Left lung (tissue), 10 donors: ENCODE measurements around the gene SCAMP5. TPM values are rescaled to one million over a fixed set of nuclear protein-coding genes. Genes with fewer than 3 reads are reported as not detected.

Source experiments
- ATAC-seq: fragments of 200-7000 bp; cut with Tn5 transposase; one replicate; pipeline ENCODE4 v1.9.1; 2020; ENCODE audit warnings: moderate library complexity
- DNase-seq, 4 donors: peaks; one replicate each; pipeline ENCODE4 v3.0.0-alpha.2; 2013 to 2020
- H3K27ac ChIP-seq, 2 donors: fragments of 200-600 bp; sonication (generic) in 1 of 2; one replicate each; pipeline versions ENCODE4 v1.5.0 to v1.8.0; 2020 to 2021
- H3K27me3 ChIP-seq, 2 donors: fragments of 200-600 bp; sonication (generic) in 1 of 2; one replicate each; pipeline versions ENCODE4 v1.5.0 to v1.8.0; 2020 to 2021
- H3K36me3 ChIP-seq, 2 donors: fragments of 200-600 bp; sonication (generic) in 1 of 2; one replicate each; pipeline versions ENCODE4 v1.5.0 to v1.8.0; 2020 to 2021
- H3K4me1 ChIP-seq, 2 donors: fragments of 200-600 bp; one replicate each; pipeline ENCODE4 v1.8.0; 2021
- H3K4me3 ChIP-seq, 2 donors: fragments of 200-600 bp; sonication (generic) in 1 of 2; one replicate each; pipeline versions ENCODE4 v1.5.0 to v1.8.0; 2020 to 2021; ENCODE audit warnings: mild to moderate bottlenecking in 1 of 2
- H3K9me3 ChIP-seq, 2 donors: fragments of 200-600 bp; sonication (generic) in 1 of 2; one replicate each; pipeline versions ENCODE4 v1.5.0 to v1.8.0; 2020 to 2021
- intact Hi-C, 2 donors: fragments of 100-400 bp; cut with DNase I; formaldehyde crosslinking; loops; one replicate each; pipeline versions ENCODE4 v1.11.2 to v1.14.2; 2022
- polyA plus RNA-seq, 6 donors: library from polyadenylated mRNA; unstranded; fragments of 120-200 nt; gene quantifications; one replicate each; pipeline ENCODE4 v1.2.1, GENCODE V29; 2013; ENCODE audit not compliant: insufficient read length in 6 of 6
- total RNA-seq, 2 donors: library from RNA; stranded (reverse); fragmentation: NEBNext Ultra II Directional; extraction: Animal tissue kit (Norgen Biotek cat#: 25700); gene quantifications; one replicate each; pipeline ENCODE4 v1.2.1, GENCODE V29; 2021
- TF ChIP-seq, protein P1 (sequence below), 2 donors: fragments of 200-600 bp; sonication (generic) in 1 of 2; IDR thresholded peaks; one replicate each; pipeline versions ENCODE4 v1.5.0 to v1.8.0; 2021; ENCODE audit warnings: antibody characterized with exemption in 2 of 2
- donor health status: DM: no; HTN: yes; CAD: no.
- donor health status: DM: no; HTN: no; CAD: no.

Gene SCAMP5
- total and polyA plus RNA-seq, 8 donors: 1.9 to 31.3 (median 13.8) TPM

DNA sequence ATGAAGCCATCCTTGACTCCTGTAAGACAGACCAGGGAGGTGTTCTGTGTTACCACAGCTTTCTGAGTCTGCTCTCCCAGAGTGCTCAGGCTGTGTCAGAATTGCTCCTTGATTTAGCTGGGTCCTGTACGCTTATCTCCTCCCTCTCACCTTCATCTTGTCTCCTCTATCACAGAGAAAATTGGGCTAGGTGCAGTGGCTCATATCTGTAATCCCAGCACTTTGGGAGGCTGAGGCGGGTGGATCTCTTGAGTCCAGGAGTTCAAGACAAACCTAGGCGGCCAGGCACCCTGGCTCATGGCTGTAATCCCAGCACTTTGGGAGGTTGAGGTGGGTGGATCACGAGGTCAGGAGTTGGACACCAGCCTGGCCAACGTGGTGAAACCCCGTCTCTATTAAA, 5.9 kb downstream of the SCAMP5 start:
- no peaks in the 10 kb centered on the region for H3K9me3 ChIP-seq
- ATAC-seq (no peak), DNase-seq (no peak)
- H3K4me3 ChIP-seq: no peak overlapping the region
- no peaks in the 10 kb centered on the region for H3K4me1 ChIP-seq
- no peak overlapping the region for H3K27ac ChIP-seq
- TF ChIP-seq, protein P1, sequence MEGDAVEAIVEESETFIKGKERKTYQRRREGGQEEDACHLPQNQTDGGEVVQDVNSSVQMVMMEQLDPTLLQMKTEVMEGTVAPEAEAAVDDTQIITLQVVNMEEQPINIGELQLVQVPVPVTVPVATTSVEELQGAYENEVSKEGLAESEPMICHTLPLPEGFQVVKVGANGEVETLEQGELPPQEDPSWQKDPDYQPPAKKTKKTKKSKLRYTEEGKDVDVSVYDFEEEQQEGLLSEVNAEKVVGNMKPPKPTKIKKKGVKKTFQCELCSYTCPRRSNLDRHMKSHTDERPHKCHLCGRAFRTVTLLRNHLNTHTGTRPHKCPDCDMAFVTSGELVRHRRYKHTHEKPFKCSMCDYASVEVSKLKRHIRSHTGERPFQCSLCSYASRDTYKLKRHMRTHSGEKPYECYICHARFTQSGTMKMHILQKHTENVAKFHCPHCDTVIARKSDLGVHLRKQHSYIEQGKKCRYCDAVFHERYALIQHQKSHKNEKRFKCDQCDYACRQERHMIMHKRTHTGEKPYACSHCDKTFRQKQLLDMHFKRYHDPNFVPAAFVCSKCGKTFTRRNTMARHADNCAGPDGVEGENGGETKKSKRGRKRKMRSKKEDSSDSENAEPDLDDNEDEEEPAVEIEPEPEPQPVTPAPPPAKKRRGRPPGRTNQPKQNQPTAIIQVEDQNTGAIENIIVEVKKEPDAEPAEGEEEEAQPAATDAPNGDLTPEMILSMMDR (IDR thresholded peaks at IDR 0.05): no peak
- no peaks in the 10 kb centered on the region for H3K36me3 ChIP-seq
- peaks cover 0 to 21% of the 10 kb centered on the region in 2 donors for H3K27me3 ChIP-seq
- intact Hi-C loops: no loop called here

DNA sequence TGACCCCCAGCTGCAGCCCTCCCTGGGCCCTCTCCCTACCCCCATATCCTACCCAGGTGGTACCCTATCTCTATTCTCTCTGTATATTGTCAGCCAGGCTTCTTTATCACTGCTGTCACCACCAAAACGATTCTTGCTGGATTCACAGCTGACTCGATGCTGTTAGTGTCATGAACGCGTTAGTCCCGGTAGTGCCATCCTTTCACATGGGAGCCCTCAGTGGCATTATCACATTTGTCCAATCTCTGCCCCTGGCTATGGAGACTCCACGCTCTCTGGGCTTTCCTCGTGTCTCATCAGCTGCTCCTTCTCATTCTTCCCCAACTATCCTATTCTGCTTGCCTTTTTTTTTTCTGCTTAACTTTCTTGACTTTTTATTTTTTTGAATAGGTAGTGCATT, 7.0 kb downstream of the SCAMP5 start:
- H3K27ac ChIP-seq: no peak overlapping the region
- peaks cover 0 to 2% of the 10 kb centered on the region in 2 donors for H3K4me1 ChIP-seq
- no peak overlapping the region for H3K4me3 ChIP-seq
- ATAC-seq (no peak), DNase-seq (no peak)
- intact Hi-C loops: no loop called here
- H3K9me3 ChIP-seq: no peaks in the 10 kb centered on the region
- TF ChIP-seq, protein P1 (IDR thresholded peaks at IDR 0.05): no peak
- H3K27me3 ChIP-seq: peaks cover 0 to 10% of the 10 kb centered on the region in 2 donors
- no peaks in the 10 kb centered on the region for H3K36me3 ChIP-seq

DNA sequence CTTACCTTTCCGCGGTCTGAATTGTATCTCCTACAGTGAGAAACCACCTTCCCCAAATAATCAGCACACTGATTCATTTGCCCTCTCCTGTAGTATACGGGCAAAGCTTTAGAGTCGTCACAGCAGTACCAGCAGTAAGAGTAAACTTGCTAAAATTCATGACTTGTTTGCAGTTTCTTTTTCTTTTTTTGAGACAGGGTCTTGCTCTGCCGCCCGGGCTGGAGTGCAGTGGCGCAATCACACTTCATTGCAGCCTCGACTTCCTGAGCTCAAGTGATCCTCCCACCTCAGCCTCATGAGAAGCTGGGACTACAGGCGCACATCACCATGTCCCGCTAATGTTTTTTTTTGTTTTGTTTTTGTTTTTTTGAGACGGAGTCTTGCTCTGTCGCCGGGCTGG, 11.9 kb downstream of the SCAMP5 start:
- Histone ChIP-seq H3K4me1 (peaks cover 0 to 14% of the 10 kb centered on the region in 2 donors), H3K9me3 (no peaks in the 10 kb centered on the region), H3K4me3 (no peak overlapping the region), H3K36me3 (no peaks in the 10 kb centered on the region), H3K27me3 (no peaks in the 10 kb centered on the region), H3K27ac (no peak overlapping the region)
- ATAC-seq (no peak), DNase-seq (no peak)
- TF ChIP-seq, protein P1 (IDR thresholded peaks at IDR 0.05): no peak
- intact Hi-C loops: no loop called here

DNA sequence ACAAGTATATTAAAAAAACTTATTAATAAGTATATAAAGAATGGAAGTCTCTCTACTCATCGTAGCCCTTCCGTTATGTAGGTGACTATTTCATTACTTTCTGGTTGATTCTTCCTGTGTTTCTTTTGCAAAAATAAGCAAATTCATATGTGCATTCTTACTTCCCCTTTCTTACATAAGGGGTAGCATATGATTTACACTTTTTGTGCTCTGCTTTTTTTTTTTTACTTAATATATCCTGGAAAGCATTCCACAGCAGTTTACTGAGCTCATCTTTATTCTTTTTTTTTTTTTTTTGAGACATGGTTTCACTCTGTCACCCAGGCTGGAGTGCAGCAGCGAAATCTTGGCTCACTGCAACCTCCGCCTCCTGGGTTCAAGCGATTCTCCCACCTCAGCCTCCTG, 12.9 kb downstream of the SCAMP5 start:
- TF ChIP-seq, protein P1 (IDR thresholded peaks at IDR 0.05): no peak
- no peak for DNase-seq
- Histone ChIP-seq H3K36me3 (no peaks in the 10 kb centered on the region), H3K4me3 (no peak overlapping the region), H3K4me1 (peaks cover 0 to 14% of the 10 kb centered on the region in 2 donors), H3K27ac (no peak overlapping the region), H3K9me3 (no peaks in the 10 kb centered on the region), H3K27me3 (no peaks in the 10 kb centered on the region)
- ATAC-seq: no peak
- intact Hi-C loops: no loop called here

DNA sequence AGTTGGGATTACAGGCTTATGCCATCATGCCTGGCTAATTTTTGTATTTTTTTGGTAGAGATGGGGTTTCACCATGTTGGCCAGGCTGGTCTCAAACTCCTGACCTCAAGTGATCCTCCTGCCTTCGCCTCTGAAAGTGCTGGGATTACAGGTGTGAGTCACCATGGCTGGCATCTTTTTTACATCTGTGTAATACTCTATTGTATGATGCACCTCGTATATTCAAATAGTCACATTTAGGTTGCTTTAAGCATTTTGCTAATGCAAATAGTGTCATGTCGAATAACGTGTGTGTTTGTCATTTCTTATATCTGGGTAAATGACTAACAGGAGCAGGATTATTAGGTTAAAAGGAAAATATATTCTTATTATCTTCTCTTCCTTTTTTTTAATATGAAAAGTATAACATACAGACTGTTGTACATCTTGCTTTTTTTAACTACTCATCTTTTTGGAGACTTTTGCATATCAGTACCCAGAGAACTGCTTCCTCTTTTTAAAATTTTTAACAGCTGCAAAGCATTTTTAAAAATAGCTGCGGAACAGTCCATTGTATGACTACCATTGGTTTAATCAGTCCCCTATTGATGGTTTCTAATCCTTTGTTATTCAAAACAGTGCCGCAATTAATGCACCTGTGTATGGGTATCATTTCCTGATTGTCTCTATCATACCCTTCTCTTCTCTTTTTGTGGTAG, 13.4 kb downstream of the SCAMP5 start:
- TF ChIP-seq, protein P1 (IDR thresholded peaks at IDR 0.05): no peak
- H3K27me3 ChIP-seq: no peaks in the 10 kb centered on the region
- peaks cover 0 to 14% of the 10 kb centered on the region in 2 donors for H3K4me1 ChIP-seq
- DNase-seq (no peak), ATAC-seq (no peak)
- H3K9me3 ChIP-seq: no peaks in the 10 kb centered on the region
- no peak overlapping the region for H3K4me3 ChIP-seq
- no peak overlapping the region for H3K27ac ChIP-seq
- intact Hi-C loops: no loop called here
- no peaks in the 10 kb centered on the region for H3K36me3 ChIP-seq
